Measurements from ENCODE around the gene MINDY4B. TPM values are rescaled to one million over a fixed set of nuclear protein-coding genes. Genes with fewer than 3 reads are reported as not detected.

The MINDY4B gene
- total and polyA plus RNA-seq, 2 of the 8 experiments (the other 6 are each of a cell fraction or from before 2014, with no cell fraction given) = not detected

Other genes starting within 250 kb of the MINDY4B start
- not detected in 2 replicates for gene ERICH6, start 201.5 kb downstream of the MINDY4B start, total RNA-seq (2021; fragmentation: NEBNext Ultra II Directional; extraction: Animal tissue kit (Norgen Biotek cat#: 25700))
- not detected in 2 replicates for gene ERICH6, start 201.5 kb downstream of the MINDY4B start, polyA plus RNA-seq (2011; rRNA removed)
- gene SIAH2, start 142.3 kb downstream of the MINDY4B start, total RNA-seq (2021; fragmentation: NEBNext Ultra II Directional; extraction: Animal tissue kit (Norgen Biotek cat#: 25700)) = 21.8 and 23.9 TPM in 2 replicates
- gene SIAH2, start 142.3 kb downstream of the MINDY4B start, polyA plus RNA-seq (2011; rRNA removed) = 34.2 and 56.7 TPM in 2 replicates
- 0.35 and 0.59 TPM in 2 replicates for gene CLRN1, start 67.3 kb upstream of the MINDY4B start, total RNA-seq (2021; fragmentation: NEBNext Ultra II Directional; extraction: Animal tissue kit (Norgen Biotek cat#: 25700))
- 0.17 and 0.20 TPM in 2 replicates for gene CLRN1, start 67.3 kb upstream of the MINDY4B start, polyA plus RNA-seq (2011; rRNA removed)
- gene MED12L, start 180.2 kb upstream of the MINDY4B start, total RNA-seq (2021; fragmentation: NEBNext Ultra II Directional; extraction: Animal tissue kit (Norgen Biotek cat#: 25700)) = 24.0 and 26.2 TPM in 2 replicates
- gene MED12L, start 180.2 kb upstream of the MINDY4B start, polyA plus RNA-seq (2011; rRNA removed) = 3.6 and 4.3 TPM in 2 replicates

All from H1 (cell line).